Activated CD4-positive, alpha-beta T cell treated with anti-CD3 and anti-CD28 coated beads, Interleukin-2, amount 50 U/mL, for 16 hours (primary cell): ENCODE results near the gene ASH1L.
"Not testable (repeated sequence)": the region's sequence is repeated elsewhere in the genome, so short reads cannot be mapped to it uniquely, and the experiment has no call there.

Experiments
- DNase-seq: peaks from one replicate; pipeline ENCODE4 v3.0.0-alpha.2; 2020

ASH1L gene, protein sequence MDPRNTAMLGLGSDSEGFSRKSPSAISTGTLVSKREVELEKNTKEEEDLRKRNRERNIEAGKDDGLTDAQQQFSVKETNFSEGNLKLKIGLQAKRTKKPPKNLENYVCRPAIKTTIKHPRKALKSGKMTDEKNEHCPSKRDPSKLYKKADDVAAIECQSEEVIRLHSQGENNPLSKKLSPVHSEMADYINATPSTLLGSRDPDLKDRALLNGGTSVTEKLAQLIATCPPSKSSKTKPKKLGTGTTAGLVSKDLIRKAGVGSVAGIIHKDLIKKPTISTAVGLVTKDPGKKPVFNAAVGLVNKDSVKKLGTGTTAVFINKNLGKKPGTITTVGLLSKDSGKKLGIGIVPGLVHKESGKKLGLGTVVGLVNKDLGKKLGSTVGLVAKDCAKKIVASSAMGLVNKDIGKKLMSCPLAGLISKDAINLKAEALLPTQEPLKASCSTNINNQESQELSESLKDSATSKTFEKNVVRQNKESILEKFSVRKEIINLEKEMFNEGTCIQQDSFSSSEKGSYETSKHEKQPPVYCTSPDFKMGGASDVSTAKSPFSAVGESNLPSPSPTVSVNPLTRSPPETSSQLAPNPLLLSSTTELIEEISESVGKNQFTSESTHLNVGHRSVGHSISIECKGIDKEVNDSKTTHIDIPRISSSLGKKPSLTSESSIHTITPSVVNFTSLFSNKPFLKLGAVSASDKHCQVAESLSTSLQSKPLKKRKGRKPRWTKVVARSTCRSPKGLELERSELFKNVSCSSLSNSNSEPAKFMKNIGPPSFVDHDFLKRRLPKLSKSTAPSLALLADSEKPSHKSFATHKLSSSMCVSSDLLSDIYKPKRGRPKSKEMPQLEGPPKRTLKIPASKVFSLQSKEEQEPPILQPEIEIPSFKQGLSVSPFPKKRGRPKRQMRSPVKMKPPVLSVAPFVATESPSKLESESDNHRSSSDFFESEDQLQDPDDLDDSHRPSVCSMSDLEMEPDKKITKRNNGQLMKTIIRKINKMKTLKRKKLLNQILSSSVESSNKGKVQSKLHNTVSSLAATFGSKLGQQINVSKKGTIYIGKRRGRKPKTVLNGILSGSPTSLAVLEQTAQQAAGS (N-terminal part only)

DNA sequence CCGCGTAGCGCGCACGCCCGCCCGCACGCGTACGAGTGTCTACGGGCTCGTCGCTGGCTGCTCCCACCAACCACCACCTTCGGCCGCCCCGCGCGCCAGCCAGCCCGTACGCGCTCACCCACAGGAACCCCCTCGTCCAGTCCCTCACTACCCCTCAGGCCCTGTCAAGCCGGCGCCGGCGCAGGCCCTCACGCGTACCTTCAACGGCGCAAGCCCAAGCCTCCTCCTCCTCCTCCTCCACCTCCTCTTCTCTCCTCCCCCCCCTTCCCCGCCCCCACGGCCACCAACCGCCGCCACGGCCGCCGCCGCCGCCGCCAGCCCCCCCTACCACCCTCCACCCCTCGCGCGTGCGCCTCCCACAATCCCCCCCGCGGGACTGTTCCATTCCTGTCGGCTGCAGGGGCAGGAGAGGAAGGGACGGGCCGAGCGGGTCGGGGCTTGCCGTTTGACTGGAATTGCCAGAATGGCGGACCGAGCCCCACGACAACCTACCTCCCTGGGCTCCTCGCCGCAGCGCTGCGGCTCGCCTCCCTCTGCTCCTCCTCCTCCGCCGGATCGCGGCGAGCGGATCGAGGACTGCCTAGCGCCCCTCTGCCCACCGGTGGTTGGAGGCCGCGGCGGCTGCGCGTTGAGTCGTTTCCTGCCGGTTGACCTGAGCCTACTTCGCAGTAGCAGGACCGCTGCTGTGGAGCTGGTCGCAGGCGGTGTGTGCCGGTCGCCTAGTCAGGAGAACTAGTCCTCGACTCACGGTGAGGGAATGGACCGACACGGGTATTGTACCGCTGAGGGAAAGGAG is at the start of gene ASH1L:
TSS of gene ASH1L (minus strand) at position 223 of the 796 bp plus-strand sequence. CDS start 41,284 bp downstream, outside the sequence.
- DNase-seq = peak; percentile 93

DNA sequence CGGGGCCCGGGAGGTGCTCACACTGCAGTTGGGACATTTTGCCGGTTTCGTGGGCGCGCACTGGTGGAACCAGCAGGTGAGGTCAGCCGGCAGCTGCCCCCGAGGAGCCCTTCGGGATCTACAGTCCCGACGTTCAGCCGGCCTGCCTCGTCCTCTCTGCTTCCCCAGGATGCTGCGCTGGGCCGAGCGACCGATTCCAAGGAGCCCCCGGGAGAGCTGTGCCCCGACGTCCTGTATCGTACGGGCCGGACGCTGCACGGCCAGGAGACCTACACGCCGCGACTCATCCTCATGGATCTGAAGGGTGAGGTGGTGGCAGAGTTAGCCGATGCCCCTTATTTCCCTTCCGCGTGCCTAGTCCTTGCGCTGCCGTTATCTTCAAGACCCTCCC is 47.6 kb upstream of the ASH1L start:
- not testable (repeated sequence) for DNase-seq

DNA sequence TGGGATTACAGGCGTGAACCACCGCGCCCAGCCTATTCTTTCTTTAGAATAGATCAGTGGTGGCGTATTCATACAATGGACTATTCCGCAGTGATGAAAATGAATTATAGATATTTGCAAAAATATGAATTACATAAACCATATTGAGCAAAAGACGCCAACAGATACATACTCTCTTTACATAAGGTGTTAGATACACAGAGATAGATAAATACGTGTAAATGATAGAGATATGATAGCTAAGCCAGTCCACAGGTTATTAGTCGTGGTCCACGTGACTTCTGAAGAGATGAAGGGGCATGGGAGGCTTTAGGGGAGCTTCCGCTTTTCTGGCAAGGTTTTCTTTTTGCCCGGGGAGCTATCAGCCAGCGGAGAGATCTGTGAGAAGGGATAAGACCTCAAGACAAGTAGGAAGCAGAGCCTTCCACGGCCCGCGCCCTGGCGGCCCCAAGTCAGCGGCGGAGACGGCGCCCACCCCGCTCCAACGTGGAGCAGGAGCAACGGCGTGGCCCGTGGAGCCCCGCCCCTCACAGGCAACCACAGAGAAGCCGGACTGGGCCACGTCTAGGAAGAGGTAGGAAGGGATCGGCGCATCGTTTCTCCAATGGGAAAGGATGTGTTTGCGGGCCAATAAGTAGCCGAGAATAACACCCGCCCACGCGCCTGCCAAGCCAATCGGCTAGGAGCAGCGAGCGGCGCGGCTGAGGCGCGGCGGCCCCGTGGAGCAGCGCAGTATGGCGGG is 47.1 kb upstream of the ASH1L start, which contains the start of gene MSTO1:
TSS of gene MSTO1 (plus strand) at position 704 of the 742 bp plus-strand sequence. CDS start at position 735, 31 bp downstream.
- DNase-seq = peak; percentile 98

DNA sequence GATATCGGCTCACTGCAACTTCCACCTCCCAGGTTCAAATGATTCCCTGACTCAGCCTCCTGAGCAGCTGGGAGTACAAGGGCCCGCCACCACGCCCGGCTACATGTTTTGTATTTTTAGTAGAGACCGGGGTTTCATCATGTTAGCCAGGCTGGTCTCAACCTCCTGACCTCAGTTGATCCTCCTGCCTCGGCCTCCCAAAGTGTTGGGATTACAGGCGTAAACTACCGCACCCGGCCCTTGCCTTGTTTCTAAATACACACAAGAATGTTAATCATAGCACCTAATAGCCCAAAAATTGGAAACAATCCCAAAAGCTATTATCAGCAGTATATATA is 46.3 kb upstream of the ASH1L start:
- no peak for DNase-seq

DNA sequence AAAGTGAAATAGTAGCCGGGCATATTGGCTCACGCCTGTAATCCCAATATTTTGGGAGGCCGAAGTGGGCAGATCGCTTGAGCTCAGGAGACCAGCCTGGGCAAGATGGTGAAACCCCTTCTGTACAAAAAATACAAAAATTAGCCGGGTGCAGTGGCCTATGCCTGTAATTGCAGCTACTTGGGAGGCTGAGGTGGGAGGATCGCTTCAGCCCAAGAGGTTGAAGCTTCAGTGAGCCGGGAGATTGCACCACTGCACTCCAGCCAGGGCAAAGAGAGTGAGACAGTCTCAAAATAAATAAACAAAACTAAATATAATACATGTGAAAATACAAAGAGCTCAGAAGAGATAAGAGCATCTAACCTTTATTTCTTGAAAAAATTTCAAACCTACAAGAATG is 45.1 kb upstream of the ASH1L start:
- no peak for DNase-seq

DNA sequence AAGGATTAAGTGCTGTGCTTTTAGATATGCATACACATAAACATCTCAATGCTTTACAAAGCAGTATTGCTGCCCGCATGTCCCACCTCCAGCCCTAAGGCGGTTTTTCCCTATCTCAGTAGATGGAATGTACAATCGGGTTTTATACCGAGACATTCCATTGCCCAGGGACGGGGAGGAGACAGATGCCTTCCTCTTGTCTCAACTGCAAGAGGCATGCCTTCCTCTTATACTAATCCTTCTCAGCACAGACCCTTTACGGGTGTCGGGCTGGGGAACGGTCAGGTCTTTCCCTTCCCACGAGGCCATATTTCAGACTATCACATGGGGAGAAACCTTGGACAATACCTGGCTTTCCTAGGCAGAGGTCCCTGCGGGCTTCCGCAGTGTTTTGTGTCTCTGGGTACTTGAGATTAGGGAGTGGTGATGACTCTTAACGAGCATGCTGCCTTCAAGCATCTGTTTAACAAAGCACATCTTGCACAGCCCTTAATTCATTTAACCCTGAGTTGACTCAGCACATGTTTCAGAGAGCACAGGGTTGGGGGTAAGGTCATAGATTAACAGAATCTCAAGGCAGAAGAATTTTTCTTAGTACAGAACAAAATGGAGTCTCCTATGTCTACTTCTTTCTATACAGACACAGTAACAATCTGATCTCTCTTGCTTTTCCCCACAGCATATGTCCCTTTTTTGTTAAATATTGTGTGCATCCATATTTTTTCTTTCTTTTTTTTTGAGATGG is 37.4 kb upstream of the ASH1L start:
- not testable (repeated sequence) for DNase-seq

DNA sequence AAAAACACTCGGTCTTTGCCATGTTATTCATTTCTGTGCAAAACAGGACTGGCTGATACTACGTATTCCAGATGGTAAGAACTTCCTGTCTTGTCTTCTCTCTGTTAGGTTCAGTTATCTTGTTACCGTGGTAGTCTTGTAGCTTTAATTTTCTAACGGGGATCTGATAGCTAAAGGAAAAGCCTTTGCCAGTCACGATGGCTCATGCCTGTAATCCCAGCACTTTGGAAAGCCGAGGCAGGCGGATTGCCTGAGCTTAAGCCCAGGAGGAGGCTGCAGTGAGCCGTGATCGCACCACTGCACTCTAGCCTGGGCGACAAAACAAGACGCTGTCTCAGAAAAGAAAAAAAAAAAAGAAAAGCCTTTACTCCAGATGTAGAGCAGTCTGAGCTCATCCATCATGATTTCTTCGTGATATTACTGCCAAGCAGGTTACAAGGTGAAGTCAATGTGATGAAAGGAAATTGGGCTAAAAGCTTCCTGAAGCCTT is 36.3 kb upstream of the ASH1L start:
- DNase-seq = no peak

DNA sequence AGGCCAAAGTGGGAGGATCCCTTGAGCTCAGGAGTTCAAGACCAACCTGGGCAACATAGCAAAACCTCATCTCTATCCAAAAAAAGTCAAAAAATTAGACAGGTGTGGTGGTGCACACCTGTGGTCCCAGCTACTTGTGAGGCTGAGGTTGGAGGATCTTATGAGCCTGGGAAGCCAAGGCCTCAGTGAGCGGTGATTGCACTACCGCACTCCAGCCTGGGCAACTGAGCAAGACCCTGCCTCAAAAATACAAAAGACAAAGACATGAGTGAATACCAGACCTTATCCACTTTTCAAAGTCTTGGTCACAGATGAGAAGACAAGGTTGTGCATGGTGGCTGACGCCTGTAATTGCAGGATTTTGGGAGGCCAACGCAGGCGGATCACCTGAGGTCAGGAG is 34.3 kb upstream of the ASH1L start:
- no peak for DNase-seq

DNA sequence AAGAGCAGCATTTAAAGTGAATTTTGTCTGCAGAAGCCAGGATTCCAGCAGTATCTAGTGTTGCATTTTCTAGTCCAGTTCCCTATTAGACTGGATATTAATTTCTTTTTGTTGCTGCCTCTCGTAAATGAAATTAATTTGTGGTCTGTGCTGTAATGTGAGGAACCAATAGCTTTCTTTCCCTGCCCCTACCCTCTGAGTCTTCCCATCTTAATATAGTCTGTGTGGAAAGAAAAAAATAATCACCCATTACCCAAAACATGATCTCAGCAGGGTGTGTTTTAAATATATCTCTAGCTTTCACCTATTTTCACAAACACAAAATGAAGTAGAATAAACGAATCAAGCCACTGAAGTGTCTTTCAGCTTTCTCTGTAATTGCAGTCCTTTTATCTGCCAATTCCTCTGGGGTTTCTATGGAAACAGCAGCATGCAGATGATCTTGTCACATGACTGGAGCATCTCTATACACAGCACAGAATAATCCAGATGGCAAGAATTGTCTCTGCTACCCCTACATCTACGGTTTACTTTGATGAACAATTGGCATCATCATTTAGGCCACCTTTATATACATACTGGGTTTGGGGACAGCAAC is 33.4 kb upstream of the ASH1L start:
- not testable (repeated sequence) for DNase-seq

DNA sequence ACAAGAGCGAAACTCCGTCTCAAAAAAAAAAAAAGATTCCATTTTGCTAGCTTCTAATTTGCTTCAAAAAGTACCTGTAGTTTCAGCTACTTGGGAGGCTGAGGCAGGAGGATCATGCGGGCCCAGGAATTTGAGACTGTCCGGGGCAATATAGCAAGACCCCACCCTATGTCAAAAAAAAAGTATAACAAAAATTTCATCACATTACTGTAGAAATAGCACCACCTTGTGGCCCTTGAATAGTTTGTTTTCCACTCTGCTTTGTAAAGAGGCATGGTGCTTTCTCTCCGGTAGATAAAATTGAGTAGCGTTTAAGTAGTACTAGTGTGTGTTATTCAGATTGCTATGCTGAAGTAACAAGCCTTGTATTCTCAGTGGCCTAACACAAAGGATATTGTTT is 29.2 kb upstream of the ASH1L start:
- peak; percentile 65 for DNase-seq

DNA sequence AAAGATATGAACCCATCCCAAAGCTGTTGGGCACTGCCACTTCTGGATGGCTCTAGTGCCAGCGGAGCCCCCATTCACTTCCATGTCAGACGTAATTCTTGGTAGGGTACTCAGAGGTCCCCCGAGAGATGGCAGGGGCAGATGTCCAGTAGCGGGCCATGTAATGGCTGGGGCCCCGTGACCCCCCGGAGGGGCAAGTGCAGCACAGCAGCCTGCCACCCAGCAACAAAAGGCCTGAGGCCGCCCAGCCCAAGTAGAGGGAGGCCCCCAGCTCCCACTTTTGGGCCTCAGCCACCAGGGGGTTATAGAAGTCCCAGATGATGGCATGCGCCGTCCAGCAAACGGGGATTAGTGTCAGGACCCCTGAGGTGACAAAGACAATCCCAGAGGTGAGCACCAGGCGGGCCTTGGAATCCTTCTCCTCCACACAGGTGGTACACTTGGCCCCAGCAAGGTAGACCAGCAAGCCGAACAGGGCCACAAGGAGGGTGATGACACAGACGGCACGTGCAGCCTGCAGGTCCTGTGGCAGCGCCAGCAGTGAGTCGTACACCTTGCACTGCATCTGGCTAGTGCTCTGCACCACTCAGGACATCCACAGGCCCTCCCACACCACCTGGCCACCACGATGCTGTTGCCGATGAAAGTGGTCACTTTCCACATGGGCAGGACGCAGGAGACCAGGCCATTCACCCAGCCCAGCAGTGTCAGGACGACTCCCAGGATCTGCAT is 28.1 kb upstream of the ASH1L start:
- DNase-seq = not testable (repeated sequence)

DNA sequence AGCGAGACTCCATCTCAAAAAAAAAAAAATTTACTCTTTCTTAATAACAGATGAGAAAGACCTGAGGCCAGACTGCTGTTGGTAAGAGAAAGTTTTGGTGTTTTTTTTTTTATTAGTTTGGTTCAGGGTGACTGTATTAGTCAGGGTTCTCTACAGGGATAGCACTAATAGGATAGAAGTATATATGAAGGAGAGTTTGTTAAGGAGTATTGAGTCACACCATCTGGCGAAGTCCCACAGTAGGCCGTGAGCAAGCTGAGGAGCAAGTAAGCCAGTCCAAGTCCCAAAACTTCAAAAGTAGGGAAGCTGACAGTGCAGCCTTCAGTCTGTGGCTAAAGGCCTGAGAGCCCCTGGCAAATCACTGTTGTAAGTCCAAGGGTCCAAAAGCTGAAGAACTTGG is 26.7 kb upstream of the ASH1L start:
- not testable (repeated sequence) for DNase-seq

DNA sequence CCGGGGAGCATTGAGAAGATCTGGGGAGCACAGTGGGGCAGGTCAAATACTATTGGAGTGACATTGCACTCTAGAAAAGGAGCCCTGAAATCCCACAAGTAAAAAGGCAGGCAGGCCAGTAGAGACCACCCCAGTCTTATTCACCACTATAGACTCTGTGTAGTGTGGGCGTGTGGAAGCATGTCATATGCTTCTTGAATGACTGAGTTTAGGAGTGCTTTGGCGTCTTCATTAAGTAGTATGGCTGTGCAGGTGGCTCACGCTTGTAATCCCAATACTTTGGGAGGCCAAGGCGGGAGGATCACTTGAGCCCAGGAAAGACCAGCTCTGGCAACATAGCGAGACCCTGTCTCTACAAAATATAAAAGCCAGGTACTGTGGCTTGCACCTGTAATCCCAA is 21.2 kb upstream of the ASH1L start:
- DNase-seq = not testable (repeated sequence)

DNA sequence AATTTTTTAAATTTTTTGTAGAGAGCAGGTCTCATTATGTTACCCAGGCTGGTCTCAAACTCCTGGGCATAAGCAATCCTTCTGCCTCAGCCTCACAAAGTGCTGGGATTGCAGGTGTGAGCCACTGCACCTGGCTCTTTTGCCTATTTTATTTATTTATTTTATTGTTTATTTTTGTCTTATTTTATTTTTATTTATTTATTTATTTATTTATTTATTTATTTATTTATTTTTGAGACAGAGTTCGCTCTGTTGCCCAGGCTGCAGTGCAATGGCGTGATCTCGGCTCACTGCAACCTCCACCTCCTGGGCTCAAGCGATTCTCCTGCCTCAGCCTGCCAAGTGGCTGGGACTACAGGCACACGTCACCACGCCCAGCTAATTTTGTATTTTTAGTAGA is 13.0 kb upstream of the ASH1L start:
- DNase-seq = not testable (repeated sequence)

DNA sequence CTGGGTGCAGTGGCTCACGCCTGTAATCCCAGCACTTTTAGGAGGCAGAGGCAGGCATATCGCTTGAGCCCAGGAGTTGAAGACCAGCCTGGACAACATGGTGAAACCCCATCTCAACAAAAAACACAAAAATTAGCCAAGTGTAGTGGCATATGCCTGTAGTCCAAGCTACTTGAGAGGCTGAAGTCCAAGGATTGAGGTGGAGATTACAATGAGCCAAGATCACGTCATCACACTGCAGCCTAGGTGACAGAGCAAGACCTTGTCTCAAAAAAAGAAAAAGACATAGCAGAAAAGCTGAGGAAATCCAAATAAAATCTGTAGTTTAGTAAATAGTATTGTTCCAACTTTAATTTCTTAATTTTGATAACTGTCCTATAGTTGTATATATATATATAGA is 11.5 kb upstream of the ASH1L start:
- no peak for DNase-seq

DNA sequence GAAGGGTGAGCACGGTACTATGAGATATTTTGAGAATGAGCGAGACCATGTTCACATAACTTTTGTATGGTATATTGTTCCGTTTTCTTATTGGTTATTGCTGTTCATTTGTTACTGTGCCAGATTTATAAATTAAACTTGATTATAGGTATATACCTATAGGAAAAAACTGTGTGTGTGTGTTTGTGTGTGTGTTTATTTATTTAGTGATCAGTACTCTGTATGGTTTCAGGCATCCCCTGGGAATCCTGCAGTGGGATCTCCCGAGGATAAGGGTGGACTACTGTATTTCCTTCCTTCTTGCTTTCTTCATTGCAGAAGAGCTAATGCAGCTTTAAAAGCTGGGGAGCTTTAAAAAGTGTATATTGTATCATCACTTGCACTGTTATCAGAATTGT is 8.0 kb upstream of the ASH1L start:
- no peak for DNase-seq

DNA sequence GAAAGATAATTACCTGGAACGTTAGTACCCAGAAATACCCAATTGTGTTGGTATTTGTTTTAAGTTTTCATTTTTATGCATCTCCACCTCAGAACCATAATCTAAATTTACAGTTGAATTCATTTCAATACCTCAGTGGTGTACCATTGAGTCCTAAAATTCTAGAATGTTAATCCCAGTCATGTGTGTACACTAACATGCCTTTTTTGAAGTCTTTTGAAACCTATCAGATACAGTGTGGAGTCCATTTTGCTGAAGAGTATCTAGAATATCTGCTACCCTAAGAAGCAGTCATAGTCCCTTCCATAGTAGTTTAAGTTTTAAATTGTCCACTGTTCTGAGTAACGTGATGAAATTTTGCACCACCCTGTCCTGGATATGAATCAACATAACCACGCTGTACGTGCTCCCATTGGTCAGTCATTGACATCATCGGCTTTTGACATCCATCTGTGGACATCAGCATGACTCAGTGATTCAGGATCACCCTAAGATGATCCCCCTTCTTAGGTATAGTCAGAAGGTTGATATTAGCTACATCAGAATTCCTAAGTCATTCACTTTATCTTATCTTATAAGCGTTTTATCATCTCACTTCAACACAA is 7.5 kb upstream of the ASH1L start:
- no peak for DNase-seq

DNA sequence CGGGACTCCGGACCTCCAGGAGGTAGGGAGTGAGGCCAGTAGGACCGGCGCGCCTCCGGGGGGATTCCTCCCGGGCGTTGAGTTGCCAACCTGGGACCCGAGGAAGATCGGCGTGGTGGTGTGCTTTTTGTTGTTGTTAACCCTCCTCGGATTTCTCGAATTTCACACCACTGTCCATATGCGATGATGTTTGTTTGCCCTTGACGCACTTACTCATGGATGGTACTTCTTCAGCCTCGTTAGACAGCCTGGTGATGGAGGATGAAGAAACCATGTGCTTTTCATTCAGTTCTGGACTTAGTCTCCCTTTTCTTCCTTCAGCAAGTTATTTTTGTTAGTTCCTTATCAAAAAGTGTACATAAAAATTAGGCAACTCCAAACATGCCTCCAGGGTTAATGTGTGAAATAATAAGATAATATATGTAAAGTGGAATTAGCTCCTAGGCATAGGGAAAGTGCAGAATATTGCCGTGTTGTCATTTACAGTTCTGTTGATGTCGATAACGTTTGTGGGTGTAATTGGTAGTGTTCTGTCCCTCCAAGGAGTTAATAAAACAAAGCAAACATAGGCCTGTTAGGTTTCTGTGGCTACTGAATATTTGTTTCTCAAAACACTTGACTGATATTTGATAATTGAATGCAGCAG is 897 bp upstream of the ASH1L start:
- peak; percentile 15 for DNase-seq
